ENCODE data around the gene HDLBP. TPM values are rescaled to one million over a fixed set of nuclear protein-coding genes. Genes with fewer than 3 reads are reported as not detected.

The HDLBP gene
- total RNA-seq, 4 donors from 2014 or later = 383 to 486 (median 444) TPM

- H3K9me3 ChIP-seq = no peaks in the 10 kb centered on the region
- TF ChIP-seq POLR2A (IDR thresholded peaks at IDR 0.05) (no peak), CTCF (IDR thresholded peaks at IDR 0.05 in 4 of 5, conservative IDR thresholded peaks at IDR 0.05 in 1 of 5) (no peak)
- DNase-seq = no peak
- in situ Hi-C loops (cut with MboI; ENCODE audit: low sequenced_read_pairs in 4 of 4) (no loop called here), intact Hi-C loops (cut with DNase I; ENCODE audit: low total_unique reads) (no loop called here)
- peaks cover 11 to 13% of the 10 kb centered on the region in 2 donors for H3K4me1 ChIP-seq
- H3K36me3 ChIP-seq = peaks cover 2 to 91% of the 10 kb centered on the region in 2 donors
- no peak for ATAC-seq
- no peak overlapping the region for H3K27ac ChIP-seq
- no peaks in the 10 kb centered on the region for H3K27me3 ChIP-seq
- H3K4me3 ChIP-seq = no peak overlapping the region
These were observed 62.5 kb downstream of the HDLBP start for GRCh38 chr2:241252778-241253475.

GRCh38 chr2:241249654-241250053 is 65.8 kb downstream of the HDLBP start:
- H3K36me3 ChIP-seq = peaks cover 2 to 98% of the 10 kb centered on the region in 2 donors
- H3K27ac ChIP-seq = peak overlapping the region in 2 of 4 donors; percentile 30 to 48
- peaks cover 11 to 13% of the 10 kb centered on the region in 2 donors for H3K4me1 ChIP-seq
- H3K4me3 ChIP-seq = no peak overlapping the region
- H3K27me3 ChIP-seq = no peaks in the 10 kb centered on the region
- DNase-seq (no peak), ATAC-seq (no peak)
- no peak for TF ChIP-seq POLR2A (IDR thresholded peaks at IDR 0.05)
- no peak for TF ChIP-seq CTCF (IDR thresholded peaks at IDR 0.05 in 4 of 5, conservative IDR thresholded peaks at IDR 0.05 in 1 of 5)
- H3K9me3 ChIP-seq = no peaks in the 10 kb centered on the region
- intact Hi-C loops (cut with DNase I; ENCODE audit: low total_unique reads) (no loop called here), in situ Hi-C loops (cut with MboI; ENCODE audit: low sequenced_read_pairs in 4 of 4) (no loop called here)

- Histone ChIP-seq H3K9me3 (no peaks in the 10 kb centered on the region), H3K27me3 (no peaks in the 10 kb centered on the region), H3K4me1 (peaks cover 11 to 13% of the 10 kb centered on the region in 2 donors), H3K4me3 (no peak overlapping the region), H3K27ac (peak overlapping the region; percentile 3 to 48 (median 19)), H3K36me3 (peaks cover 2 to 96% of the 10 kb centered on the region in 2 donors)
- peak in 1 of 2 donors; percentile 55 for DNase-seq
- intact Hi-C loops (cut with DNase I; ENCODE audit: low total_unique reads) = no loop called here
- TF ChIP-seq POLR2A (IDR thresholded peaks at IDR 0.05) (no peak), CTCF (IDR thresholded peaks at IDR 0.05 in 4 of 5, conservative IDR thresholded peaks at IDR 0.05 in 1 of 5) (no peak)
- ATAC-seq = peak; percentile 52 to 80
- in situ Hi-C loops (cut with MboI; ENCODE audit: low sequenced_read_pairs in 4 of 4) = no loop called here
These were observed 66.6 kb downstream of the HDLBP start for GRCh38 chr2:241248897-241249296.

- in situ Hi-C loops (cut with MboI; ENCODE audit: low sequenced_read_pairs in 4 of 4) = no loop called here
- Histone ChIP-seq H3K27me3 (no peaks in the 10 kb centered on the region), H3K27ac (peak overlapping the region in 3 of 4 donors; percentile 3 to 48 (median 8)), H3K9me3 (no peaks in the 10 kb centered on the region), H3K4me3 (no peak overlapping the region), H3K36me3 (peaks cover 2 to 96% of the 10 kb centered on the region in 2 donors), H3K4me1 (peaks cover 11 to 13% of the 10 kb centered on the region in 2 donors)
- no peak for DNase-seq
- no peak for ATAC-seq
- TF ChIP-seq CTCF (IDR thresholded peaks at IDR 0.05 in 4 of 5, conservative IDR thresholded peaks at IDR 0.05 in 1 of 5) (no peak), POLR2A (IDR thresholded peaks at IDR 0.05) (no peak)
- intact Hi-C loops (cut with DNase I; ENCODE audit: low total_unique reads) = no loop called here
These were observed 67.2 kb downstream of the HDLBP start for GRCh38 chr2:241248289-241248688.

Measured in gastrocnemius medialis (tissue), 4 donors.